Measurements from ENCODE around the gene NUP88. TPM values are rescaled to one million over a fixed set of nuclear protein-coding genes. Genes with fewer than 3 reads are reported as not detected.

Gene NUP88
- total RNA-seq, 2 experiments from 2014 or later, result 110 to 113 TPM

DNA sequence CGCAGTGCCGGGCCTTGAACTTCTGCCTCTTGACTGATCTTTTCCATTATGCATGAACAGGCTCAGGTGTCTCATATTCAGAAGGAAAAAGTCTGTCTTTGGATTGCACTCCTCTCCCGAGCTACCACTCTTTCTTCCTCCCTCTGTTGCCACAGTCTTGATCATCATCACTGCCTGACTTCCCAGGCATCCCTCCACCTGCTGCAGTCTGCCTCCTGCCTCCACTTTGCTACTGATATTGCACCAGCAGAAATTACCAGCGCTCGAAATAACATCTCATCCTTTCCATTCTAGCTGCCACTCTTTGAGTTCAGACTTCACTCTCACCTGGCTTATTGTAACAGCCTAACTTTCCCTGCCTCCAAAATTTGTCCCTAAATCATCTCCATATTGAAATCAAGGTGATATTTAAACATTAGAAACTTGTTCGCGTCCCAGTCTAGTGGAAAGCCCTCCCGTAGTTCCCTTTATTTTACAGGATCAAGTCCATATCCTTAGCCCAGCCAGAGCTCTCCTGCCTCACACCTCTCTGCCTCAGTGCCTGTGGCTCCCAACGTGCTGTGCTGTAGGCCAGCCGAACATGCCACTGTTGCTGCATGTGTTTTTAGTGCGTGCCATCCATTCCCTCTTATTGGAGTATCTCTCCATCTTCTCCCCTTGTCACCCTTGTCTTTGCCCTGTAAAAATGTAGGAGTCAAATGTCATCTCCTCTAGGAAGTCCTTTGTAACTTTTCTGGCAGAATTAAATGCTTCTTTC is 39.9 kb downstream of the NUP88 start:
- Mint-ChIP-seq H3K4me1 (ENCODE audit: low read depth) (peaks cover 3% of the 10 kb centered on the region), H3K9me3 (no peaks in the 10 kb centered on the region), H3K27me3 (no peaks in the 10 kb centered on the region), H3K4me3 (no peak overlapping the region), H3K27ac (peak overlapping the region; percentile 71), H3K36me3 (peaks cover 59% of the 10 kb centered on the region)
- POLR2A ChIA-PET, result no interaction called here
- DNase-seq, result no peak
- intact Hi-C loops (cut with micrococcal nuclease), result no loop called here
- CTCF ChIA-PET, result no interaction called here

DNA sequence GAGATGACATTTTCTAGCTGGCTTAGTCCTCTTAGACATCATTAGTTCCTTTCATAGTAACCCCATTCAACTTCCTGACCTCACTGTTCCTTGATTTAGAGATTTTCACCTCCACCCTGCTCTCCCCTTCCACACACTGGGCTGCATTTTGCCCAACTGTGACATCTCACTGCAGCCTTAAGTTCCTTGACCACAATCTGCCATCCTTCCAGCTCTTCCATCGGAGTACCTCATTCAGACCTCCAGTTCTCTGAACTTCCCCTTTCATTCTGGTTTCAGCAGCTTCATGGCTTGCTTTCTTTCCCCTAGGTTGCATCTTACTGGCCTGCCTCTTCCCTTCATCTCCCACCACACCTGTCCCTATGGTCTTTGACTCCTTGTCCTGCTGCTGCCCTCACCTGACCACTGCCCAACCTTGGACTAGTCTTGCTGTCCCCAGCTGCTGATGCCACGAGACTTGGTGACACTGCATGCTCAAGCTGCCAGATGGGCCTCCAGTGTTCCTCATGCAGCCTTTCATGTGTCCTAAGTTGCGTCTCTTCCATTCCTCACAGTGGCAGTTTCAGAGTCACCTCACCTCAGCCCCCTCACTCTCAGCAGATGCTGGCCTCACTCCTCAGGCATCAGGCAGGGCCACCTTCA is 40.8 kb downstream of the NUP88 start:
- H3K4me3 Mint-ChIP-seq, result no peak overlapping the region
- peak overlapping the region; percentile 71 for H3K27ac Mint-ChIP-seq
- CTCF ChIA-PET, result interaction anchor here (0.7 kb wide), 1 partner anchor 63 kb away, joined by 3 read pairs; no protein-coding TSS in a partner anchor
- POLR2A ChIA-PET, result interaction anchor here (1.2 kb wide), 1 partner anchor 84 kb away, joined by 3 read pairs; no protein-coding TSS in a partner anchor
- no peaks in the 10 kb centered on the region for H3K27me3 Mint-ChIP-seq
- intact Hi-C loops (cut with micrococcal nuclease), result no loop called here
- no peaks in the 10 kb centered on the region for H3K9me3 Mint-ChIP-seq
- H3K36me3 Mint-ChIP-seq, result peaks cover 59% of the 10 kb centered on the region
- no peak for DNase-seq
- H3K4me1 Mint-ChIP-seq (ENCODE audit: low read depth), result peaks cover 3% of the 10 kb centered on the region

DNA sequence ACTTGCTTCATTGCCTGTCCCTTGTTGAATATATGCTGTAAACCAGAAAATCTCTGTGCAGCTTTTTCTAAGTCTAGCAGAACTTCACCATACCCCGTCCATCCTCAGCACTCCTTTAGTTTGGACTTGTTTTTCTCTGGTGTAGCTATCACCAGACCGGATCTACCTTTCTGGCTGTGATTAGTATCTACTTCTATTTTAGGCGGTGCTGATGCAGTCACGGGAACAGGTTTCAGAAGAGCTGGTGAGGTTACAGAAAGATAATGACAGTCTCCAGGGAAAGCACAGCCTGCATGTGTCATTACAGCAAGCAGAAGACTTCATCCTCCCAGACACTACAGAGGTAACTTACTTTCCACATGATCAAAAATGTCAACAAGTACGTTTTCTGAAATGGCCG is 46.4 kb downstream of the NUP88 start:
- no peak for DNase-seq
- no peak overlapping the region for H3K27ac Mint-ChIP-seq
- ChIA-PET POLR2A (no interaction called here), CTCF (interaction anchor here (0.5 kb wide), 1 partner anchor 120 kb away, joined by 3 read pairs; no protein-coding TSS in a partner anchor)
- H3K4me3 Mint-ChIP-seq, result no peak overlapping the region
- H3K27me3 Mint-ChIP-seq, result no peaks in the 10 kb centered on the region
- intact Hi-C loops (cut with micrococcal nuclease), result no loop called here
- no peaks in the 10 kb centered on the region for H3K9me3 Mint-ChIP-seq
- H3K36me3 Mint-ChIP-seq, result peaks cover 42% of the 10 kb centered on the region
- H3K4me1 Mint-ChIP-seq (ENCODE audit: low read depth), result no peaks in the 10 kb centered on the region

DNA sequence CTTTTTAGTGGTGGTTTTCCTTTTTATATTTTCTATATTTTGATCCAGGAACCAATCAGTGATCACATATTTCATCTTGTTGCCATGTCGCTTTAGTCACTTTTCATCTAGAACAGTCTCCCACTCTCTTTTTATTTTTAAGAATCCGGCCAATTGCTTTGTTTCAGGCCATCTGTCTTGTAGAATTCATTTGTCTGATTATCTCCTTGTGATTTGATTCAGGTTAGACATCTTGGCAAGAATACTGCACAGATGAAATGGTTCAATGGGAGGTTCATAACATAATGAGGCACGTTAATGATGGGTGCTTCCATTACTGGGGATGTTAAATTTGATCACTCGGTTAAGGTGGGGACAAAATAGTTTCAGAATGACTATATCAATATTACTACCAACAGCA is 49.1 kb downstream of the NUP88 start:
- CTCF ChIA-PET, result interaction anchor here (0.7 to 2.0 kb wide), 2 partner anchors 68 to 128 kb away, joined by 3 to 6 read pairs; partner anchors contain the start of gene C1QBP
- Mint-ChIP-seq H3K4me1 (ENCODE audit: low read depth) (no peaks in the 10 kb centered on the region), H3K9me3 (no peaks in the 10 kb centered on the region), H3K36me3 (peaks cover 39% of the 10 kb centered on the region), H3K4me3 (no peak overlapping the region), H3K27me3 (no peaks in the 10 kb centered on the region), H3K27ac (peak overlapping the region; percentile 25)
- POLR2A ChIA-PET, result interaction anchor here (0.6 kb wide), 1 partner anchor 34 kb away, joined by 3 read pairs; no protein-coding TSS in a partner anchor
- DNase-seq, result no peak
- intact Hi-C loops (cut with micrococcal nuclease), result no loop called here

- ChIA-PET CTCF (no interaction called here), POLR2A (no interaction called here)
- Mint-ChIP-seq H3K4me1 (ENCODE audit: low read depth) (no peaks in the 10 kb centered on the region), H3K27ac (no peak overlapping the region), H3K27me3 (no peaks in the 10 kb centered on the region), H3K9me3 (no peaks in the 10 kb centered on the region), H3K36me3 (peaks cover 36% of the 10 kb centered on the region), H3K4me3 (no peak overlapping the region)
- DNase-seq, result no peak
- intact Hi-C loops (cut with micrococcal nuclease), result no loop called here
These were observed 53.6 kb downstream of the NUP88 start for GRCh38 chr17:5365831-5366230.

GRCh38 chr17:5364696-5365095 is 54.8 kb downstream of the NUP88 start:
- intact Hi-C loops (cut with micrococcal nuclease), result no loop called here
- no peaks in the 10 kb centered on the region for H3K9me3 Mint-ChIP-seq
- POLR2A ChIA-PET, result no interaction called here
- H3K4me3 Mint-ChIP-seq, result no peak overlapping the region
- H3K4me1 Mint-ChIP-seq (ENCODE audit: low read depth), result no peaks in the 10 kb centered on the region
- H3K27me3 Mint-ChIP-seq, result no peaks in the 10 kb centered on the region
- H3K27ac Mint-ChIP-seq, result no peak overlapping the region
- no peak for DNase-seq
- CTCF ChIA-PET, result interaction anchor here (1.4 kb wide), 1 partner anchor 75 kb away, joined by 3 read pairs; no protein-coding TSS in a partner anchor
- H3K36me3 Mint-ChIP-seq, result peaks cover 30% of the 10 kb centered on the region

- H3K4me3 Mint-ChIP-seq, result no peak overlapping the region
- no peaks in the 10 kb centered on the region for H3K9me3 Mint-ChIP-seq
- POLR2A ChIA-PET, result no interaction called here
- H3K36me3 Mint-ChIP-seq, result peaks cover 25% of the 10 kb centered on the region
- H3K27ac Mint-ChIP-seq, result no peak overlapping the region
- CTCF ChIA-PET, result interaction anchor here (1.4 kb wide), 1 partner anchor 75 kb away, joined by 3 read pairs; no protein-coding TSS in a partner anchor
- no peaks in the 10 kb centered on the region for H3K27me3 Mint-ChIP-seq
- intact Hi-C loops (cut with micrococcal nuclease), result no loop called here
- no peaks in the 10 kb centered on the region for H3K4me1 Mint-ChIP-seq (ENCODE audit: low read depth)
- DNase-seq, result no peak
These were observed 55.3 kb downstream of the NUP88 start for GRCh38 chr17:5364156-5364555.

DNA sequence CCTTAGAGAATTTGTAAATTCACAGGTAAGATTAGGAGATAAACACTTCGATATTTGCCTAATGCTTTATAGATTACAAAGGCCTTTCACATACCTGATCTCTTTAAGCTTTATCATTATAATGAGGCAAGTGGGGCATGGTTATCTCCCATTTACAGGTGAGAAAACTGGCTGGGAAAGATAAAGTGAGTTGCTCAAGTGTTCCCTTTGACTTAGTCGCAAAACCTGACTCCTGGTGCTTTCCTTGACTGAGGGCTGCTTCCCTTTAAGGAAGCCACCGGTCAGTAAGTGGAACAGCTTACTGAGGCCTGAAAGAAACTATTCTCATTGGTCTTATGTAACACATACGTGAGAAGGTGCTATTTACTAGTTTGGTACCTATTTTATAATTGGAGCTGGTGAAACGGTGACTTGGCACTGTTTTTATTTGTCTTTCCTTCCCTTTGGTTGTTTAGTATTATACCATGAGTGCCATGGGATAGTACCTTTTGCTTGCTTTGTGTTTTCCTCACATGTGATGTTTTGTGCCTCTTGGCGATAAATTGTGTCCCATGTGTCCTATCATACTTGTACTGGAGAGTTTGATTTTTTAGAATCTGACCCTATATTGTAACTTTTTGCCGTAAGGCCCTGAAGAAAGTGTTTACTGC is 57.2 kb downstream of the NUP88 start:
- DNase-seq, result no peak
- no peaks in the 10 kb centered on the region for H3K9me3 Mint-ChIP-seq
- intact Hi-C loops (cut with micrococcal nuclease), result no loop called here
- no peaks in the 10 kb centered on the region for H3K4me1 Mint-ChIP-seq (ENCODE audit: low read depth)
- peaks cover 22% of the 10 kb centered on the region for H3K36me3 Mint-ChIP-seq
- no peak overlapping the region for H3K27ac Mint-ChIP-seq
- CTCF ChIA-PET, result no interaction called here
- POLR2A ChIA-PET, result interaction anchor here (0.6 kb wide), 1 partner anchor 135 kb away, joined by 4 read pairs; no protein-coding TSS in a partner anchor
- no peaks in the 10 kb centered on the region for H3K27me3 Mint-ChIP-seq
- no peak overlapping the region for H3K4me3 Mint-ChIP-seq

DNA sequence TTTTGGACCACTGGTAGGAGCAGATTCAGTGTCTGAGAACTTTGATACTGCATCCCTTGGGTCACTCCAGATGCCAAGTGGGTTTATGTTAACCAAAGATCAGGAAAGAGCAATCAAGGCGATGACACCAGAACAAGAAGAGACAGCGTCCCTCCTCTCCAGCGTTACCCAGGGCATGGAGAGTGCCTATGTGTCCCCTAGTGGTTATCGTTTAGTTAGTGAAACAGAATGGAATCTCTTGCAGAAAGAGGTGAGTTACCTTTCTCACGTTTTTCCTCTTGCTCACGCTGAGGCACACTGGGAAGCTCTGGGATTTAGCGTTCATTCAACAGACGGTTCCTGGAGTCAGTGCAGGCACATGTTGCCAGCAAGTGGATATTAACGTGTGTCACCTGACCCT is 58.0 kb downstream of the NUP88 start:
- DNase-seq, result no peak
- Mint-ChIP-seq H3K27me3 (no peaks in the 10 kb centered on the region), H3K27ac (no peak overlapping the region), H3K9me3 (no peaks in the 10 kb centered on the region), H3K4me1 (ENCODE audit: low read depth) (no peaks in the 10 kb centered on the region), H3K36me3 (peaks cover 22% of the 10 kb centered on the region), H3K4me3 (no peak overlapping the region)
- CTCF ChIA-PET, result no interaction called here
- intact Hi-C loops (cut with micrococcal nuclease), result no loop called here
- POLR2A ChIA-PET, result interaction anchor here (0.6 kb wide), 1 partner anchor 135 kb away, joined by 4 read pairs; no protein-coding TSS in a partner anchor

DNA sequence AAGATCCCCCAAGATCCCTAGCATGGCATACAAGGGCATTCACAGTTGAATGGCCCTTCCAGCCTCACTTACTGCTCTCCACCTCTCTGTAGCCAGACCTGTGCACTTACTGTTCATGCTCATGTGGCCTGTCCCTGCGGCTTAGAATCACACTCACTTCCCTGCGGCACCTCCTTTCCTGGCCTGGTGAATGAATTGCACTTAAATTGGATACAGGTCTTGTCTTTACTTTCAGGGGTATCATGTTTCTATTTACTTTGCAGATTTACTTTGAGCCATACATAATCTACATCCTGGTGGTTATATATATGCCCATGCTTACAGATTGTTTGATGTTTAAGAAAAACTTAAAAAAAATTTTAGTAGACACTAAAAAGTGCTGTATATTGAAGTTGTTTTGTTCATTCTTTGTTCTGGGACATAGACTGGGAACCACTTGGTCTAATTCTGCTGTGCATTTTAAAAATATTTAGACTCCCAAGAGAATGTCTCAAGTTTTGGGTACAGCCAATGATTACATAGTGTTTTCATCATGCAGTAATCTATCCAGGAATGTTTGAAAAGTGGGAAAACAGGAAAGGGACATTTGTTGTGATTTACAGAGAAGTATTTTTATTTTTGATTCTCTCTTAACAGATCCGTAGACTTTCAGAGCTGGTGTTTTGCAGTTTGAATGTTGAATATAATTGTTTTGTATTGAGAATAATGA is 63.9 kb downstream of the NUP88 start:
- DNase-seq, result no peak

DNA sequence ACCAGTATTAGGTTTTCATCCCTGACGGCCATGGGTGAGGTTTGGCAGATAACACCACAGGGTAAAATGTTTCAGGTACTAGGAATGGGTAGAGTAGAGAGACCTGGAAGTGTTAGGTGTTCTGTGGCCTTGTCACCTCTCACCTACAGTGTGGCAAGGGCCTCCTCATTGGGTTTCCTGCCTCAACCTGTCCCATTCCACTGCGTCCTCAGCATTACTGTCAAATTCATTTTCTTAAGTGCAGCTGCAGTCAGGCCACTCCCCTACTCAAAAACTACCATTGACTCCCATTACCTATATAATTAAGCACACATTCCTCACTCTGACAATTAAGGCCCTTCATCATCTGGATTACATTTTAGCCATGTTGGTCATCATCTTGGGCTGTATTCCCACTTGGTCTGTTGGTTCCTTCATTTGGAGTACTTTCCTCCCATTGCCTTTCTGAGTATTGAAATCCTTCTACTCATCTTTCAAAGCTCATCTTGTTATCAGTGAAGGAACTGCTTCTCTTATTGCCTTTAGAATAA is 64.5 kb downstream of the NUP88 start:
- Mint-ChIP-seq H3K36me3 (peaks cover 20% of the 10 kb centered on the region), H3K27me3 (no peaks in the 10 kb centered on the region), H3K27ac (no peak overlapping the region), H3K9me3 (no peaks in the 10 kb centered on the region), H3K4me3 (no peak overlapping the region), H3K4me1 (ENCODE audit: low read depth) (no peaks in the 10 kb centered on the region)
- intact Hi-C loops (cut with micrococcal nuclease), result no loop called here
- DNase-seq, result no peak
- CTCF ChIA-PET, result no interaction called here
- POLR2A ChIA-PET, result no interaction called here

More for the DNA sequence above, 63.9 kb downstream of the NUP88 start:
- intact Hi-C loops (cut with micrococcal nuclease), result no loop called here
- Mint-ChIP-seq H3K27me3 (no peaks in the 10 kb centered on the region), H3K36me3 (peaks cover 18% of the 10 kb centered on the region), H3K4me1 (ENCODE audit: low read depth) (no peaks in the 10 kb centered on the region), H3K4me3 (no peak overlapping the region), H3K27ac (no peak overlapping the region), H3K9me3 (no peaks in the 10 kb centered on the region)
- POLR2A ChIA-PET, result no interaction called here
- CTCF ChIA-PET, result no interaction called here

DNA sequence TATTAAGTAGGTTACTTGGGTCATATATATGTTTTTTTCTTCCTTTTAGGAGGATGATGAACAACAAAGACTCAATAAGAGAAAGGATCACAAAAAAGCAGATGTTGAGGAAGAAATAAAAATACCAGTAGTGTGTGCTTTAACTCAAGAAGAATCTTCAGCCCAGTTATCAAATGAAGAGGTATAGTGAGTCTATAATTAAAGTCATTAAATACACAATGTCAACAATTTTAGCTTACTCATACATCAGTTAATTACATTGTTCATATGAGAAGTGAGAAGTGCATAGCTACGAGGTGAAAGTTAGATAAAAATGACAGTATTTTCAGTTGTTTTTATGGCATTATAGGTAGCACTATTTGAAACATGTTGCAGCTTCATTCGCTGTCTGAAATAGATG is 65.2 kb downstream of the NUP88 start:
- CTCF ChIA-PET, result no interaction called here
- H3K27ac Mint-ChIP-seq, result no peak overlapping the region
- no peak overlapping the region for H3K4me3 Mint-ChIP-seq
- H3K36me3 Mint-ChIP-seq, result peaks cover 20% of the 10 kb centered on the region
- no peaks in the 10 kb centered on the region for H3K9me3 Mint-ChIP-seq
- POLR2A ChIA-PET, result no interaction called here
- no peak for DNase-seq
- H3K4me1 Mint-ChIP-seq (ENCODE audit: low read depth), result no peaks in the 10 kb centered on the region
- intact Hi-C loops (cut with micrococcal nuclease), result no loop called here
- H3K27me3 Mint-ChIP-seq, result no peaks in the 10 kb centered on the region

All from activated CD4-positive, alpha-beta memory T cell treated with anti-CD3 and anti-CD28 coated beads for 36 hours (primary cell).